GM23338 (cell line): ENCODE results near the gene GPATCH1. TPM values are rescaled to one million over a fixed set of nuclear protein-coding genes. Genes with fewer than 3 reads are reported as not detected.

ENCODE experiments used
- ATAC-seq: fragments of 200-7000 bp; cut with Tn5 transposase; 3 replicates; pipeline ENCODE4 v1.9.1; 2020
- DNase-seq: peaks from one replicate; pipeline ENCODE4 v3.0.0-alpha.2; 2015; ENCODE audit warnings: low spot score
- H2AFZ ChIP-seq: fragments of 200-600 bp; sonication (generic); 2 replicates; pipeline ENCODE4 v1.8.0; 2016; ENCODE audit warnings: antibody characterized with exemption, mild to moderate bottlenecking, moderate library complexity
- H3F3A ChIP-seq: fragments of 200-600 bp; sonication (generic); replicated peaks from 2 replicates; pipeline ENCODE4 v1.8.0; 2017; ENCODE audit warnings: antibody characterized with exemption, mixed run types, low read depth
- H3K27ac ChIP-seq: fragments of 200-600 bp; sonication (generic); 2 replicates; pipeline ENCODE4 v1.6.1; 2016; ENCODE audit warnings: low read depth
- H3K27me3 ChIP-seq: fragments of 200-600 bp; sonication (generic); 2 replicates; pipeline ENCODE4 v1.8.0; 2016; ENCODE audit warnings: mild to moderate bottlenecking, mixed run types, moderate library complexity; ENCODE audit not compliant: insufficient read depth
- H3K36me3 ChIP-seq: fragments of 200-600 bp; sonication (generic); 2 replicates; pipeline ENCODE4 v1.8.0; 2016; ENCODE audit warnings: mild to moderate bottlenecking; ENCODE audit not compliant: insufficient read depth
- H3K4me1 ChIP-seq: fragments of 200-600 bp; sonication (generic); 2 replicates; pipeline ENCODE4 v1.8.0; 2016; ENCODE audit warnings: mild to moderate bottlenecking, moderate library complexity; ENCODE audit not compliant: insufficient read depth
- H3K4me2 ChIP-seq: fragments of 200-600 bp; sonication (generic); 2 replicates; pipeline ENCODE4 v1.7.1; 2017; ENCODE audit warnings: mixed run types
- H3K4me3 ChIP-seq: fragments of 200-600 bp; sonication (generic); 2 replicates; pipeline ENCODE4 v1.6.1; 2016; ENCODE audit warnings: mixed run types
- H3K79me2 ChIP-seq: fragments of 200-600 bp; sonication (generic); replicated peaks from 2 replicates; pipeline ENCODE4 v1.8.0; 2017; ENCODE audit warnings: mild to moderate bottlenecking; ENCODE audit not compliant: insufficient read depth
- H3K9me2 ChIP-seq: fragments of 200-600 bp; sonication (generic); 2 replicates; pipeline ENCODE4 v1.8.0; 2017; ENCODE audit not compliant: insufficient read depth
- H4K20me1 ChIP-seq: fragments of 200-600 bp; sonication (generic); replicated peaks from 2 replicates; pipeline ENCODE4 v1.8.0; 2017; ENCODE audit warnings: mild to moderate bottlenecking; ENCODE audit not compliant: insufficient read depth
- H3K27ac Mint-ChIP-seq: 2 replicates; pipeline ENCODE4 v1.8.0; 2020; ENCODE audit warnings: inconsistent platforms, mild to moderate bottlenecking, moderate library complexity, mixed read lengths
- H3K27me3 Mint-ChIP-seq: 3 replicates; pipeline ENCODE4 v1.8.0; 2022; ENCODE audit warnings: low read depth, mild to moderate bottlenecking, moderate library complexity, mixed read lengths, inconsistent platforms; ENCODE audit not compliant: insufficient read depth, poor library complexity
- H3K36me3 Mint-ChIP-seq: 3 replicates; pipeline ENCODE4 v1.8.0; 2021; ENCODE audit warnings: low read depth, mild to moderate bottlenecking, inconsistent platforms, moderate library complexity, mixed read lengths
- H3K4me1 Mint-ChIP-seq: 3 replicates; pipeline ENCODE4 v1.8.0; 2020; ENCODE audit warnings: mild to moderate bottlenecking, inconsistent platforms, mixed read lengths
- H3K4me3 Mint-ChIP-seq: 3 replicates; pipeline ENCODE4 v1.8.0; 2021; ENCODE audit warnings: moderate library complexity, mild to moderate bottlenecking, inconsistent platforms, mixed read lengths
- H3K9me3 Mint-ChIP-seq: 3 replicates; pipeline ENCODE4 v1.8.0; 2020; ENCODE audit warnings: moderate library complexity, mild to moderate bottlenecking, inconsistent platforms, mixed read lengths
- CREB1 ChIP-seq: fragments of 250-450 bp; sonication (Bioruptor Pico); IDR thresholded peaks from 2 replicates; pipeline ENCODE4 v1.5.0; 2020; ENCODE audit warnings: low read depth, mild to moderate bottlenecking, moderate library complexity
- CTCF ChIP-seq, 2 experiments: fragments of 200-600 bp in 1 of 2; sonication (generic) in 1 of 2; conservative IDR thresholded peaks; 2 replicates each; pipeline versions ENCODE4 v1.5.1 to v1.6.1; 2016 to 2017; ENCODE audit warnings: antibody characterized with exemption in 2 of 2, low read depth in 2 of 2, mild to moderate bottlenecking in 2 of 2, moderate library complexity in 1 of 2
- ETS1 ChIP-seq: IDR thresholded peaks from 2 replicates; pipeline ENCODE4 v1.6.1; 2016; ENCODE audit warnings: antibody characterized with exemption
- EZH2 ChIP-seq: fragments of 200-600 bp; sonication (generic); IDR thresholded peaks from one replicate; pipeline ENCODE4 v1.8.0; 2017; ENCODE audit warnings: antibody characterized with exemption, mild to moderate bottlenecking, low read depth; ENCODE audit not compliant: unreplicated experiment
- EZH2phosphoT487 ChIP-seq: fragments of 200-600 bp; sonication (generic); IDR thresholded peaks from one replicate; pipeline ENCODE4 v1.8.1; 2018; ENCODE audit warnings: antibody characterized with exemption; ENCODE audit not compliant: unreplicated experiment
- JUNB ChIP-seq: IDR thresholded peaks from one replicate; pipeline ENCODE4 v1.6.1; 2016; ENCODE audit warnings: antibody characterized with exemption; ENCODE audit not compliant: unreplicated experiment
- POLR2AphosphoS5 ChIP-seq: IDR thresholded peaks from 2 replicates; pipeline ENCODE4 v1.6.1; 2016; ENCODE audit warnings: antibody characterized with exemption, low read depth
- REST ChIP-seq: IDR thresholded peaks from one replicate; pipeline ENCODE4 v1.6.1; 2018; ENCODE audit warnings: antibody characterized with exemption; ENCODE audit not compliant: unreplicated experiment
- STAT1 ChIP-seq: IDR thresholded peaks from one replicate; pipeline ENCODE4 v1.6.1; 2016; ENCODE audit warnings: antibody characterized with exemption; ENCODE audit not compliant: unreplicated experiment
- ZNF114 ChIP-seq: fragments of 250-450 bp; sonication (Bioruptor Pico); IDR thresholded peaks from 2 replicates; pipeline ENCODE4 v1.5.0; 2020; ENCODE audit warnings: mild to moderate bottlenecking, moderate library complexity
- ZNF331 ChIP-seq: fragments of 250-450 bp; sonication (Bioruptor Pico); IDR thresholded peaks from 2 replicates; pipeline ENCODE4 v1.5.0; 2020; ENCODE audit warnings: low read depth, mild to moderate bottlenecking, moderate library complexity
- ZNF462 ChIP-seq: fragments of 250-450 bp; sonication (Bioruptor Pico); IDR thresholded peaks from 2 replicates; pipeline ENCODE4 v1.5.0; 2020; ENCODE audit warnings: mild to moderate bottlenecking, moderate library complexity
- polyA plus RNA-seq: library from polyadenylated mRNA; unstranded; fragments of >200 nt; fragmentation: Nextera tagmentation; extraction: Ambion mirVana; gene quantifications from 2 replicates; pipeline ENCODE4 v1.2.1, GENCODE V29; 2016
- total RNA-seq: library from RNA; depleted of rRNA; stranded (reverse); fragments of >200 nt; shearing (Covaris generic); gene quantifications from 2 replicates; pipeline ENCODE4 v1.2.3, GENCODE V29; 2014

Gene GPATCH1
- total and polyA plus RNA-seq, 2 experiments from 2014 or later, result 12.0 to 13.6 TPM

GRCh38 chr19:33035461-33035860, 45.5 kb upstream of the GPATCH1 start:
- Histone ChIP-seq H3K79me2 (peaks cover 26% of the 10 kb centered on the region), H3K9me2 (no peaks in the 10 kb centered on the region), H3K27me3 (no peaks in the 10 kb centered on the region), H3K4me1 (peaks cover 5% of the 10 kb centered on the region; the same call in 1 of the 2 replicates), H3K4me2 (no peak overlapping the region), H3F3A (0 out of 2 replicates have a peak, but pooled peaks cover 4% of the 10 kb centered on the region), H3K4me3 (no peak overlapping the region), H3K36me3 (0 out of 2 replicates have a peak, but pooled peaks cover 3% of the 10 kb centered on the region), H4K20me1 (no peaks in the 10 kb centered on the region; the same call in 1 of the 2 replicates), H3K27ac (no peak overlapping the region), H2AFZ (no peak overlapping the region)
- peaks cover 13% of the 10 kb centered on the region for H3K4me1 Mint-ChIP-seq
- ATAC-seq (no peak), DNase-seq (no peak)
- TF ChIP-seq JUNB, result no peak
- TF ChIP-seq REST, result no peak
- no peak for TF ChIP-seq ETS1
- TF ChIP-seq EZH2, result no peak
- no peak for TF ChIP-seq STAT1
- TF ChIP-seq EZH2phosphoT487, result no peak
- TF ChIP-seq POLR2AphosphoS5, result no peak
- no peak for TF ChIP-seq CREB1 (CRISPR knock-in tag)
- no peak for TF ChIP-seq CTCF (conservative IDR thresholded peaks at IDR 0.05; ENCODE audit: low read depth in 2 of 2)
- TF ChIP-seq ZNF114 (CRISPR knock-in tag), result no peak
- no peak for TF ChIP-seq ZNF331 (CRISPR knock-in tag)
- TF ChIP-seq ZNF462 (CRISPR knock-in tag), result no peak
- H3K36me3 Mint-ChIP-seq, result peaks cover 57% of the 10 kb centered on the region
- no peak overlapping the region for H3K27ac Mint-ChIP-seq
- peaks cover 4% of the 10 kb centered on the region for H3K27me3 Mint-ChIP-seq
- H3K4me3 Mint-ChIP-seq, result no peak overlapping the region
- H3K9me3 Mint-ChIP-seq, result peaks cover 24% of the 10 kb centered on the region
